DOHH2 (cell line): Measurements from ENCODE around the gene ZNF20.
A peak's percentile ranks its signal among the peaks of the same experiment; 100 is the strongest.

Experiments used
- H3F3A ChIP-seq: fragments of 200-600 bp; sonication (generic), shearing (Covaris generic); 2 replicates; pipeline ENCODE4 v1.6.0; 2016; ENCODE audit warnings: antibody characterized with exemption, mild to moderate bottlenecking; ENCODE audit not compliant: control insufficient read depth, insufficient read depth
- H3K27ac ChIP-seq: fragments of 200-600 bp; sonication (generic); 2 replicates; pipeline ENCODE4 v1.5.1; 2014; ENCODE audit warnings: low read depth, mild to moderate bottlenecking, low read length, moderate library complexity
- H3K27me3 ChIP-seq: fragments of 200-600 bp; sonication (generic); 2 replicates; pipeline ENCODE4 v1.6.1; 2014; ENCODE audit warnings: mild to moderate bottlenecking, low read length, mixed read lengths; ENCODE audit not compliant: control insufficient read depth
- H3K36me3 ChIP-seq: fragments of 200-600 bp; sonication (generic); 2 replicates; pipeline ENCODE4 v1.6.1; 2014; ENCODE audit warnings: mild to moderate bottlenecking, low read length, moderate library complexity, mixed read lengths; ENCODE audit not compliant: control insufficient read depth
- H3K4me1 ChIP-seq: fragments of 200-600 bp; sonication (generic); 2 replicates; pipeline ENCODE4 v1.6.1; 2014; ENCODE audit warnings: mild to moderate bottlenecking, low read length, mixed read lengths; ENCODE audit not compliant: control insufficient read depth
- H3K4me2 ChIP-seq: fragments of 200-600 bp; sonication (generic); 2 replicates; pipeline ENCODE4 v1.6.0; 2014; ENCODE audit warnings: mild to moderate bottlenecking, low read length, moderate library complexity
- H3K4me3 ChIP-seq: fragments of 200-600 bp; sonication (generic); 2 replicates; pipeline ENCODE4 v1.5.1; 2014; ENCODE audit warnings: mild to moderate bottlenecking, low read length, mixed read lengths
- H3K79me2 ChIP-seq: fragments of 200-600 bp; sonication (generic); 2 replicates; pipeline ENCODE4 v1.6.1; 2014; ENCODE audit warnings: mild to moderate bottlenecking, low read length, mixed read lengths; ENCODE audit not compliant: control insufficient read depth
- H3K9me2 ChIP-seq: fragments of 200-600 bp; sonication (generic); replicated peaks from 2 replicates; pipeline ENCODE4 v1.6.1; 2014; ENCODE audit warnings: mild to moderate bottlenecking, low read length, mixed read lengths; ENCODE audit not compliant: control insufficient read depth
- H3K9me3 ChIP-seq: fragments of 200-600 bp; sonication (generic); 2 replicates; pipeline ENCODE4 v1.6.1; 2014; ENCODE audit warnings: antibody characterized with exemption, low read length, mixed read lengths; ENCODE audit not compliant: control insufficient read depth, insufficient read depth
- H4K20me1 ChIP-seq: fragments of 200-600 bp; sonication (generic); 2 replicates; pipeline ENCODE4 v1.6.0; 2014; ENCODE audit warnings: low read depth, mild to moderate bottlenecking, antibody characterized with exemption, low read length, moderate library complexity; ENCODE audit not compliant: control insufficient read depth, insufficient read depth
- EZH2phosphoT487 ChIP-seq: fragments of 200-600 bp; sonication (generic); IDR thresholded peaks from 2 replicates; pipeline ENCODE4 v1.6.1; 2017; ENCODE audit warnings: borderline replicate concordance, mild to moderate bottlenecking, antibody characterized with exemption, low read length, moderate library complexity, mixed read lengths
- TF ChIP-seq, protein P1 (sequence below): fragments of 200-600 bp; sonication (generic); IDR thresholded peaks from one replicate; pipeline ENCODE4 v1.5.1; 2014; ENCODE audit warnings: antibody characterized with exemption, mild to moderate bottlenecking, low read depth, low read length; ENCODE audit not compliant: poor library complexity, severe bottlenecking

The ZNF20 gene

DNA sequence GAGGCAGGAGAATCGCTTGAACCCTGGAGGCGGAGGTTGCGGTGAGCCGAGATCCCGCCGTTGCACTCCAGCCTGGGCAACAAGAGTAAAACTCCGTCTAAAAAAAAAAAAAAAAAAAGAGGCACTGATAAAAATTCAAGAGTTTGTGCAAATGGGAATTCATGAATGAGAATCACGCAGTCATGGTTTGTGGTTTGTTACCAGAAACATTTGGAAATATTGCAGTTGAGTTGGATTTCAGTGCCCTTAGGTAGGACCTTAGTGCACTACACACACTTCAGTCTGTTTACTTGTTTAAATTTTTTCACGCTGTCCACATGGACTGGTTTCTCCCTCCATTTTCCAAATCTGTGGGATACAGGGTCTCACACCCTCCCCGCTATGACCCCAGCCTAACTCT is 47.2 kb downstream of the ZNF20 start:
- H3K9me2 ChIP-seq, result no peaks in the 10 kb centered on the region
- no peaks in the 10 kb centered on the region for H3K27me3 ChIP-seq
- TF ChIP-seq EZH2phosphoT487, result no peak
- TF ChIP-seq, protein P1, sequence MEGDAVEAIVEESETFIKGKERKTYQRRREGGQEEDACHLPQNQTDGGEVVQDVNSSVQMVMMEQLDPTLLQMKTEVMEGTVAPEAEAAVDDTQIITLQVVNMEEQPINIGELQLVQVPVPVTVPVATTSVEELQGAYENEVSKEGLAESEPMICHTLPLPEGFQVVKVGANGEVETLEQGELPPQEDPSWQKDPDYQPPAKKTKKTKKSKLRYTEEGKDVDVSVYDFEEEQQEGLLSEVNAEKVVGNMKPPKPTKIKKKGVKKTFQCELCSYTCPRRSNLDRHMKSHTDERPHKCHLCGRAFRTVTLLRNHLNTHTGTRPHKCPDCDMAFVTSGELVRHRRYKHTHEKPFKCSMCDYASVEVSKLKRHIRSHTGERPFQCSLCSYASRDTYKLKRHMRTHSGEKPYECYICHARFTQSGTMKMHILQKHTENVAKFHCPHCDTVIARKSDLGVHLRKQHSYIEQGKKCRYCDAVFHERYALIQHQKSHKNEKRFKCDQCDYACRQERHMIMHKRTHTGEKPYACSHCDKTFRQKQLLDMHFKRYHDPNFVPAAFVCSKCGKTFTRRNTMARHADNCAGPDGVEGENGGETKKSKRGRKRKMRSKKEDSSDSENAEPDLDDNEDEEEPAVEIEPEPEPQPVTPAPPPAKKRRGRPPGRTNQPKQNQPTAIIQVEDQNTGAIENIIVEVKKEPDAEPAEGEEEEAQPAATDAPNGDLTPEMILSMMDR, result no peak
- no peaks in the 10 kb centered on the region for H4K20me1 ChIP-seq
- no peaks in the 10 kb centered on the region for H3K4me1 ChIP-seq
- no peaks in the 10 kb centered on the region for H3K79me2 ChIP-seq
- H3K4me3 ChIP-seq, result peak overlapping the region; percentile 70
- no peaks in the 10 kb centered on the region for H3K9me3 ChIP-seq
- peak overlapping the region; percentile 61 for H3K4me2 ChIP-seq
- H3F3A ChIP-seq, result no peaks in the 10 kb centered on the region
- no peak overlapping the region for H3K27ac ChIP-seq
- no peaks in the 10 kb centered on the region for H3K36me3 ChIP-seq

DNA sequence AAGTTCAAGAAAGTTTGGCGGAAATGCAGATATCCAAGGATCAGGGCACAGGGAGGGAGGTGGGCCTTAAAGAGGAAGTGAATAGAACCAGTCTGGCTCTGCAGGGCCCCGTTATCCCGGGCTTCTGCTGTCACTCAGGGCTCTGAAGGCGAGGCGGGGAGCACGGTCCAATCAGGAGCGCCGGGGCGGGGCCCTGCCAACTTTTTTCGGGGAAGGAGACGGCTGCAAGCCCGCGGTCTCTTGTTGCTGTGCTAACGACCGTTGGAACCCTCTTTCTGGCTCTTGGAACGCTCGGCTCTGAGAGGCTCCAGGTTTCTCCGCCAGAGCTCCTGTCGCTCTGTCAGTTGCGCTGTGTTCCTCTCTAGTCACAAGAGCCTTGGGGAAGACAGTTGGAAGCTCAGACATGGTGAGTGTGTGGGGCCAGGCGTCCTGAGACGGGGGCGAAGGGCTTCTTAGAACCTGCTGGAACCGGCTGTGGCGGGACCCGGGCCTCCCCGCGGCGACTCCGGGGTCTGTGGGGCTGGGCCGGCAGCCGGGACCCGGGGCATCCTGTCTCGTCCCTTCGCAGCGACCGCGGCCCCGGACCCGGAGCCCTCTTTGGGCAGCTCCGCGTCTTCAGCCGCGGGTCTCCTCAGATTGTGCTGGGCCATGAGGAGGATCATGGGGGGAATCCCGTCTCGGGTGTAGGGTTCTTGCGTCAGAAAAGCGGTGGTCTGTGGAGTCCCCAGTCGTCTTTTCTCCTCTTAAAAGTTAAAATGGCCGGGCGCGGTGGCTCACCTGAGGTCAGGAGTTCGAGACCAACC is 47.9 kb downstream of the ZNF20 start:
- no peaks in the 10 kb centered on the region for H3K27me3 ChIP-seq
- H3K79me2 ChIP-seq, result no peaks in the 10 kb centered on the region
- peak overlapping the region; percentile 70 for H3K4me3 ChIP-seq
- no peaks in the 10 kb centered on the region for H3K9me2 ChIP-seq
- no peak overlapping the region for H3K27ac ChIP-seq
- no peaks in the 10 kb centered on the region for H3K36me3 ChIP-seq
- no peaks in the 10 kb centered on the region for H3K9me3 ChIP-seq
- H3K4me2 ChIP-seq, result peak overlapping the region; percentile 61
- TF ChIP-seq, protein P1, result no peak
- no peak for TF ChIP-seq EZH2phosphoT487
- H3F3A ChIP-seq, result no peaks in the 10 kb centered on the region
- H3K4me1 ChIP-seq, result no peaks in the 10 kb centered on the region
- H4K20me1 ChIP-seq, result no peaks in the 10 kb centered on the region

DNA sequence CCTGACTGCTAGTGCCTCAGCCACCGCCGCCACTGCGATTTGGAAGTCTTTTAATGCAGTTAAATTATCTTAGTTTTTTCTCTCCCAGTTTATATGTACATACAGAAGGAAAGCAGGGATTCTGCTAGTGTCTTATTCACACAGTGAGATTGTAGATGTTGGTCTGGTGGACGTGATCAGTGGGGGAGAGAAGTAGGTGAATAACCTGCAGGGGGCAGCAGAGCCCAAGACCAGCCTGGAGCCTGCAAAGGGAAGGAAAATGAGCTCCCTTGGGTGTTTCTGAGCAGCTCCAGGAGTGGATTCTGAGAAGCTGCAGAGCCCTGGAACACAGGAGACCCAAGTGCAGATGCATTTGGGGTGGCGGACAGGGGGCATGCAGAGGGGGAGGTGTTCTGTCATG is 49.3 kb downstream of the ZNF20 start:
- no peaks in the 10 kb centered on the region for H3F3A ChIP-seq
- H3K4me3 ChIP-seq, result no peak overlapping the region
- TF ChIP-seq, protein P1, result peak; percentile 79
- no peak for TF ChIP-seq EZH2phosphoT487
- no peak overlapping the region for H3K27ac ChIP-seq
- no peaks in the 10 kb centered on the region for H4K20me1 ChIP-seq
- H3K27me3 ChIP-seq, result no peaks in the 10 kb centered on the region
- H3K79me2 ChIP-seq, result no peaks in the 10 kb centered on the region
- no peaks in the 10 kb centered on the region for H3K9me2 ChIP-seq
- no peaks in the 10 kb centered on the region for H3K9me3 ChIP-seq
- no peaks in the 10 kb centered on the region for H3K36me3 ChIP-seq
- no peaks in the 10 kb centered on the region for H3K4me1 ChIP-seq
- H3K4me2 ChIP-seq, result no peak overlapping the region
